Inferior parietal cortex (tissue), 1 donor: ENCODE data around the gene PODXL2.

Experiments
- DNase-seq: peaks from one replicate; pipeline ENCODE4 v3.0.0-alpha.2; 2016; ENCODE audit errors: extremely low spot score

PODXL2 gene, protein sequence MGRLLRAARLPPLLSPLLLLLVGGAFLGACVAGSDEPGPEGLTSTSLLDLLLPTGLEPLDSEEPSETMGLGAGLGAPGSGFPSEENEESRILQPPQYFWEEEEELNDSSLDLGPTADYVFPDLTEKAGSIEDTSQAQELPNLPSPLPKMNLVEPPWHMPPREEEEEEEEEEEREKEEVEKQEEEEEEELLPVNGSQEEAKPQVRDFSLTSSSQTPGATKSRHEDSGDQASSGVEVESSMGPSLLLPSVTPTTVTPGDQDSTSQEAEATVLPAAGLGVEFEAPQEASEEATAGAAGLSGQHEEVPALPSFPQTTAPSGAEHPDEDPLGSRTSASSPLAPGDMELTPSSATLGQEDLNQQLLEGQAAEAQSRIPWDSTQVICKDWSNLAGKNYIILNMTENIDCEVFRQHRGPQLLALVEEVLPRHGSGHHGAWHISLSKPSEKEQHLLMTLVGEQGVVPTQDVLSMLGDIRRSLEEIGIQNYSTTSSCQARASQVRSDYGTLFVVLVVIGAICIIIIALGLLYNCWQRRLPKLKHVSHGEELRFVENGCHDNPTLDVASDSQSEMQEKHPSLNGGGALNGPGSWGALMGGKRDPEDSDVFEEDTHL

GRCh38 chr3:127628788-127629466 is at the start of gene PODXL2:
TSS of gene PODXL2 (plus strand) at chr3:127629185. CDS start at chr3:127629220, 35 bp downstream.
- peak; percentile 36 for DNase-seq

DNA sequence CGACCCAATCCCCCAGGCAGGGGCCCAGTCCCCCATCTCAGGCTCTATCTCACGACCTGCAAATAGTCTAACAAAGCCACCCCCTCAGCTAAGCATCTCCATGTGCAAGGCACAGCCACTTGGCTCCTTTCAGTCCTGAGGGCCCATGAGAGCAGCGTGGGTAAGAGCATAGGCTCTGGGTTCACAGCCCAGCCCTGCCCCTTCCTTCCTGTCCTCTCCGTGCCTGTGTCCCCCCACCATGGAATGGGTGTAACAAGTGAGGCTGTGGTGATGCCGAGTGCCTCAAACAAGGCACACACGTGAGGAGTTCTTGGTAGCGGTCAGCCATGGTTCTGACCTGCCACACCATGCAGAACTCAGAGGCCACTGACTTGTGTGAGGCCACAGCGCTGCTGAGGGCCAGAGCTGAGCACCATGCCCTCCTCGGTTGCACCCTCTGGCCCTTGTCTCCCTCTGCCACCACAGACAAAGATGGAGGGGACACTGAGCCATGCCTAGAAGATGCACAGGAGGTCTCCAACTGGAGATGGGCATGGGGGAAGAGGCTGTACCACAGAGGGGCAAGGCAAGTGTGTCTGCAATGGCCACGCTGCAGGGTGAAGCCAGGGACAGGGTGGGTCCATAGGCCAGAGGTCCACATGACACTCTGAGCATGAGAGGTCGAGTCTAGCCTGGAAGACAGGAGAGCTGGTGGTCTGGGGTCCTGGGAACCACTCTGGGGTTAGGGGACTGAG is 48.5 kb upstream of the PODXL2 start:
- no peak for DNase-seq

- no peak for DNase-seq
Observed at GRCh38 chr3:127584734-127585133, 44.3 kb upstream of the PODXL2 start.

DNA sequence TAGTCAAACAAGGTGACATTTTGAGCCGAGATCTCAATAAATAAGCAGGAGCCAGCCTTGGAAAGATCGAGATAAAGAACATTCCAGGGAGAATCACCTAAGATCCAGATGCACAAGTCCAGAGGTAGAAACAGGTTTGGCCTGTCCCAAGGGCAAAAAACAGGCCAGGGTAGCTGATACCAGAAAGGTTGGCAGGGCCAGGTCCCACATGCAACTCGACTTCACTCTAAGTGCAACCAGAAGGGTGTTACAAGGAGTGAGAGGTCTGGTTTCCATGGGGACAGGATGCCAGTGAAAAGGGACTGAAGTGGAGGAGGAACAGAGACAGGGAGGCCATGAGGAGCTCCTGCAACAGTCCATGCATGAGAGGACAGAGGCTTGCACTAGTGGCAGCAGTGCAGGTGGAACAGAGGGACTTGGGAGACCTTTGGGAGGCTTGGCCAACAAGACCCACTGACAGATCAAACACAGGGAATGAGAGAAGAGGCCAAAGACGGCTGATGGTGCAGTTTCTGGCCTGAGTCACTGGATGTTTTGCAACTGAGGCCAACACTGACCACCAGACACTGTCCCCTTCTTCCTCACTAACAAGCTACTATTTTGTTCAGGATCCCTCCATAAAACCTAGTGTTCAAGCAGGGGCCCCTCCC is 43.7 kb upstream of the PODXL2 start:
- no peak for DNase-seq

DNA sequence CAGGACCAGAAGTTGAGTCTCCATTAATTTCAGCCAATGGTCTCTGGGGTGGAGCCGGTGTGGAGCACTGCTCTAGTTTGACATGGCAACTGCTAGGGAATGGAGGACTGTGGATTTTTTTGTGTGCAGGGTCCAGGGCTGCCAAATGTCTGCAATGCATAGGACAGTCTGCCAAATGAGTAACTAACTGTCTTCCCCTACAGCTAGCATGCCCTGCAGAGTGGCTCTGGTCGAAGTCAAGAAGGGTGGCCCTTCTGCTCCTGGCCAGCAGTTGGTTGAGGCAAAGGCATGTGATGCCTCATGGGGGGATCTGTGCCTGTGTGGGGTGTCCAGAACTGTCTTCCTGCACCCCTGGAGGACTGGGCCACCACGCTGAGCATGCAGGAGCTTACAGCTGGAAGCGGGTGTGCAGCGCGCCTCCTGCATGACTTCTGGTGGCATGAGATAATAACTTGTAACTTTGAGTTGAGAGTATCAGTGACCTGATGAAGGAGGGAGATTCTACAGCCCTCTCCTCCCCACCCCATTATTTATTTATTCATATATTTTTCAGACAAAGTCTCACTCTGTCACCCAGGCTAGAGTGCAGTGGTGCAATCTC is 43.1 kb upstream of the PODXL2 start:
- no peak for DNase-seq

GRCh38 chr3:127587876-127588275 is 41.1 kb upstream of the PODXL2 start:
- no peak for DNase-seq

GRCh38 chr3:127588806-127589577 is 40.0 kb upstream of the PODXL2 start:
- no peak for DNase-seq

- DNase-seq, result no peak
Observed at GRCh38 chr3:127589600-127590281, 39.2 kb upstream of the PODXL2 start.

DNA sequence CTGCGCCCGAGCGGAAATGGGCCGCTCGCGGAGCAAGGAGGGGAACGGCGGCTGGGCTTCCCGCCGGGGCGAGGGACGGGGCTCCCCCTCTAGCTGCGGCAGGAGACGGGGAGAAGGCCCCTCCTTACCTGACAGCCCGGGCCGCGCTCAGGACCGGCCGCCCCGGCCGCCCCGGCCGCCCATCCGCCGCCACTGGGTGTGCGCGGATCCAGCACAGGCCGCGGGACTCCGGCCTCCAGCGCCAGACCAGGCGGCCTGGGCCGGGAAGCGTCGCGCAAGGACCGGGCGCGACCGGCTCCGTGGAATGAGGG is 38.7 kb upstream of the PODXL2 start:
- no peak for DNase-seq

DNA sequence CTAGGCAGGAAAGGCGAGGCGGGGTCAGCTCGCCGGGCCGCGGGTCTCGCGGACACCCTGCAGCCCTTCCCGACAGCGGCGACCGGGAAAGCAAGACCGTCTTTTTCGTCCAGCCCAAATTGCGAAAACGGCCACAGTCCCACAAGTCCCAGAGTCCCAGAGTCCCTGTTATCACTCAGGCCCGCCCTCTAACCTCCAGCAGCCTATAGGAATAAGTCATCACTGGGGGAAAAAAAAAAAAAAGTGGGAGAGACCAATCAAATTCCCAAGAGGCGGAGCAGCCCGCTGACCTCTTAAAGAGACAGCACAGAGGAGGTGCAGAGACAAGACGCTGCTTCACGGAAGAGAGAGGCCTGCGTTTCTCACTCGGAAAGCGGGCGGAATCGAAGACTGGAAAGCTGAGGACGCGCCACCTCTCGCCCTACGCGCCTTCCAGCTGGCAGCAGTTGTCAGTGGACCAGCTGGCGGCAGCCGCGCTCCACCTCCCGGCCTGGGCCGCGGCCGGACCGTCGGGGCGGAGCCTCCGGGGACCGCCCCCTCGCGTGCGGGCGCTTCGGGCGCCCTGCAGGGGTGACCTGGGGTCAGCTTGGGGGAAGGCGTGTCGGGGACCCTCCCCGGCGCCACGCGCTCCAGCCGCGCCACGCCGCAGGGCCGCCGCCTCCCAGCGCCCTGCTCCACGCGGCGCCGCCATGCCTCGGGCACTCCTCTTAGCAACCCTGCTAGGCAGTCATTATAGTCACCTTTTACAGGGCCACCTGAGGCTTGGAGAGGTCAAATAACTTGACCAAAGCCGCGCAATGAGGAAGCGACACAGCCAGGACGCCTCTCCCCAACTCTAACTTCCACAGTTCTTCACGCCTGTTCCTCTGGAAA is 38.2 kb upstream of the PODXL2 start, which contains the start of gene TPRA1:
TPRA1 (minus strand) TSS at position 141 of the 873 bp plus-strand sequence. CDS start 10,587 bp downstream, outside the sequence.
- DNase-seq, result peak; percentile 97

DNA sequence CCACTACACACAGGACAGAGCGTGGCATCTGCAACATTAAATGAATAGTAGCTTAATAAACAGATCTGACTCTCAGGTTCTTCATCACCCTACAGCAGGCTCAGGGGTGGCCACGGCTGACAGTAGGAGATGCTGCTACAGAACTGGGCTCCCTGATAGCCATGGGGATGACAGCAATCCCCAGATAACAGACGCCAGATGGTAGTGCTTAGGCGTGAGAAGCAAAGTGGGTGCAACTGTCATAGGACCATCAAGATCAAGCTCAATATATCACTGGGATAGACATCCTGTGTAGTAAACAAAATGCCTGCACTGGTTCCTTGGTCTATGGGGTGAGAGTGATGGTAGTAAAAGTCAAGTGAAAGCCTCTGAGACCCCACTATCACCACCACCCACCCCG is 35.8 kb upstream of the PODXL2 start:
- no peak for DNase-seq

GRCh38 chr3:127595303-127595702 is 33.7 kb upstream of the PODXL2 start:
- no peak for DNase-seq

GRCh38 chr3:127597020-127597771 is 31.8 kb upstream of the PODXL2 start:
- no peak for DNase-seq

DNA sequence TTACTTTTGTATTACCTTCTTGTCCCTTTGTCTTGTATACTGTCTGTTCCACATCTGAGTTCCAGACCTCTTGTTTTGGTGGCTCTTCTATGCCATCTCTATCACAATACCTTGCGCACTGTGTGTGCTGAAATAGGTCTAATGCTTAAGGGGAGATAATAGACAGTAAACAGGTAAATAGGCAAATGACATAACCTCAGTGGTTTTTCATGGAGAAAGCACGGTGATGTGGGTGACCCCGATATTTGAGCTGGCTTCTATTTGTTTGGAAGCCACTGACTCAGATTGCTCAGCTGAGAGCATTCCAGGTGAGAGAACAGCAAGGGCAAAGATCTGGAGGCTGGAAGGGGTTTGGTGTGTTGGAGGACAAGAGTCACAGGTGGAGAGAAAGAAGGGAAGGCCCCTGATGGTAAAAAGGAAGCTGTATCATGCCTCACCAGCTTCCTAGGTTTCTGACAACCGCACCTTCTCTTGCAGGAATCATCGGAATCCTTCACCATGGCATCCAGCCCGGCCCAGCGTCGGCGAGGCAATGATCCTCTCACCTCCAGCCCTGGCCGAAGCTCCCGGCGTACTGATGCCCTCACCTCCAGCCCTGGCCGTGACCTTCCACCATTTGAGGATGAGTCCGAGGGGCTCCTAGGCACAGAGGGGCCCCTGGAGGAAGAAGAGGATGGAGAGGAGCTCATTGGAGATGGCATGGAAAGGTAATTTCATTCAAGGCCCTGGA is 30.0 kb upstream of the PODXL2 start:
- no peak for DNase-seq

GRCh38 chr3:127600749-127601456 is 28.1 kb upstream of the PODXL2 start:
- no peak for DNase-seq

GRCh38 chr3:127604035-127604434 is 24.9 kb upstream of the PODXL2 start:
- DNase-seq, result no peak
